Keratinocyte (primary cell): ENCODE results near the gene RHOJ. TPM values are rescaled to one million over a fixed set of nuclear protein-coding genes. Genes with fewer than 3 reads are reported as not detected.
"Not testable (repeated sequence)": the region's sequence is repeated elsewhere in the genome, so short reads cannot be mapped to it uniquely, and the experiment has no call there.

Source experiments
- DNase-seq: peaks from one replicate; pipeline ENCODE4 v3.0.0-alpha.2; 2011; ENCODE audit warnings: low read depth, missing footprints, low spot score
- FAIRE-seq: peaks from 2 replicates; lab custom pipeline; 2011; peaks lifted over from hg19 to GRCh38; lab: Jason Lieb, UNC
- H2AFZ ChIP-seq: 2 replicates; pipeline ENCODE4 v1.6.0; 2012; ENCODE audit warnings: low read length, control low read depth, inconsistent platforms; ENCODE audit not compliant: control insufficient read depth
- H3K27ac ChIP-seq: 2 replicates; pipeline ENCODE4 v1.5.1; 2011; ENCODE audit warnings: low read length; ENCODE audit not compliant: control insufficient read depth, insufficient read depth
- H3K27me3 ChIP-seq: 3 replicates; pipeline ENCODE4 v1.6.0; 2011; ENCODE audit warnings: low read length; ENCODE audit not compliant: control insufficient read depth, insufficient read depth; ENCODE audit errors: extremely low read depth
- H3K36me3 ChIP-seq, 2 experiments: 2 replicates in 1 of 2; 3 replicates in 1 of 2; pipeline ENCODE4 v1.5.1; 2011; ENCODE audit warnings: low read length in 2 of 2, mild to moderate bottlenecking in 1 of 2; ENCODE audit not compliant: control insufficient read depth in 2 of 2, insufficient read depth in 2 of 2; ENCODE audit errors: extremely low read depth in 1 of 2
- H3K4me1 ChIP-seq: 3 replicates; pipeline ENCODE4 v1.5.1; 2011; ENCODE audit warnings: low read length; ENCODE audit not compliant: control insufficient read depth, insufficient read depth; ENCODE audit errors: extremely low read depth
- H3K4me2 ChIP-seq: 3 replicates; pipeline ENCODE4 v1.6.0; 2011; ENCODE audit warnings: low read depth, low read length; ENCODE audit not compliant: control insufficient read depth, insufficient read depth; ENCODE audit errors: extremely low read depth
- H3K4me3 ChIP-seq, 3 experiments: fragments of 200-600 bp in 1 of 3; sonication (generic) in 1 of 3; 2 replicates in 2 of 3; 3 replicates in 1 of 3; pipeline ENCODE4 v1.5.1; 2011 to 2016; ENCODE audit warnings: low read length in 3 of 3, mild to moderate bottlenecking in 3 of 3, control low read depth in 2 of 3, inconsistent platforms in 1 of 3, low read depth in 1 of 3, mixed read lengths in 1 of 3, mixed run types in 1 of 3, moderate library complexity in 1 of 3; ENCODE audit not compliant: control insufficient read depth in 2 of 3, insufficient read depth in 2 of 3; ENCODE audit errors: extremely low read depth in 1 of 3
- H3K79me2 ChIP-seq: 2 replicates; pipeline ENCODE4 v1.6.0; 2012; ENCODE audit warnings: low read length; ENCODE audit not compliant: control insufficient read depth, insufficient read depth
- H3K9ac ChIP-seq: 3 replicates; pipeline ENCODE4 v1.6.0; 2011; ENCODE audit warnings: low read length; ENCODE audit not compliant: control insufficient read depth, insufficient read depth; ENCODE audit errors: extremely low read depth
- H3K9me1 ChIP-seq: 3 replicates; pipeline ENCODE4 v1.6.0; 2011; ENCODE audit warnings: low read length; ENCODE audit not compliant: control insufficient read depth, insufficient read depth; ENCODE audit errors: extremely low read depth
- H3K9me3 ChIP-seq: 2 replicates; pipeline ENCODE4 v1.5.1; 2012; ENCODE audit warnings: low read depth, low read length; ENCODE audit not compliant: control insufficient read depth
- H4K20me1 ChIP-seq: 3 replicates; pipeline ENCODE4 v1.6.0; 2011; ENCODE audit warnings: low read length; ENCODE audit not compliant: control insufficient read depth, insufficient read depth; ENCODE audit errors: extremely low read depth
- EZH2 ChIP-seq: IDR thresholded peaks from one replicate; pipeline ENCODE4 v1.6.1; 2012; ENCODE audit warnings: inconsistent platforms, mild to moderate bottlenecking, low read length, moderate library complexity
- dilution Hi-C: fragments of 300-500 bp; cut with MboI; formaldehyde crosslinking; loops from one replicate; pipeline ENCODE4 v1.7.0; 2020; ENCODE audit warnings: low sequenced_read_pairs; ENCODE audit not compliant: extremely low pct_ligation_motif_present
- polyA plus RNA-seq, 5 experiments: library from polyadenylated mRNA; depleted of rRNA in 3 of 5; stranded (reverse) in 3 of 5; stranded (forward) in 1 of 5; unstranded in 1 of 5; fragments of >200 nt; gene quantifications; 1 replicate in 1 of 5; 2 replicates in 3 of 5; 3 replicates in 1 of 5; pipeline versions ENCODE4 v1.2.1 to v1.2.3, GENCODE V29; 2011 to 2012; ENCODE audit warnings: missing spikeins in 2 of 5, low read depth in 1 of 5, low replicate concordance in 1 of 5
- TF ChIP-seq, protein P1 (sequence below), 3 experiments: IDR thresholded peaks in 1 of 3; conservative IDR thresholded peaks in 1 of 3; optimal IDR thresholded peaks in 1 of 3; 2 replicates in 2 of 3; 3 replicates in 1 of 3; pipeline versions ENCODE3 to v1.5.1; 2011; ENCODE audit warnings: low read length in 3 of 3, mild to moderate bottlenecking in 3 of 3, moderate library complexity in 2 of 3, control low read depth in 1 of 3, inconsistent platforms in 1 of 3; ENCODE audit not compliant: insufficient read depth in 2 of 3; ENCODE audit errors: extremely low read depth in 1 of 3

Gene RHOJ
- polyA plus RNA-seq, 1 donor (not counting 4 experiments of a cell fraction or from before 2014, with no cell fraction given), result 0.46 TPM

DNA sequence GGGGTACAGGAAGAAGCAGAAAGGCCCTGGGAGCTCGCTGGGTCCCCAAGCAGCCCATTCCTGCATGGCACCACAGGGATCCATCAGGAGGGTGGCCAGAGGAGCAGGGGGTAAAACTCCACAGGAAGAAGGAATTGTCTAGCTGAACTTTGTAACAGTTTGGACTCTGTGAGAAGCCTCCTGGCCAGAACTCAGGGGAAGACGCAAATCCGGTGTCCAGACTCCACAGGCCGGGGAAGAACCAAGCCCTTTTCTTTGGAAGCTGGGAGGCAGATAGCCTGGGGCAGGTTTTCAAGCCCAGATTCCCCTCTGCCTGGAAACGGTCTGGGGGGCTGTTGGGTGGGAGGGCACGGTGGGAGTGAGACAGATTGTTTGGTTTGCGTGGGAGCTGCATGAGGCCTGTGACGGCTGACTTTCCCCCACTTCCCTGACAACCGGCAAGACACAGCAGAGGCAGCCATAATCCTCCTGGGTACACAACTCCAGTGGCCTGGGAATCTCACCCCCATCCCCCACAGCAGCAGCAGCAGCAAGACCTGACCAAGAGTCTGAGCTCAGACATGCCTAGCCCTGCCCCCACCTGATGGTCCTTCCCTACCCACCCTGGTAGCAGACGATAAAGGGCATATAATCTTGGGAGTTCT is 97.8 kb downstream of the RHOJ start:
- no peak overlapping the region for H3K9ac ChIP-seq
- H3K36me3 ChIP-seq, result no peaks in the 10 kb centered on the region
- TF ChIP-seq, protein P1, sequence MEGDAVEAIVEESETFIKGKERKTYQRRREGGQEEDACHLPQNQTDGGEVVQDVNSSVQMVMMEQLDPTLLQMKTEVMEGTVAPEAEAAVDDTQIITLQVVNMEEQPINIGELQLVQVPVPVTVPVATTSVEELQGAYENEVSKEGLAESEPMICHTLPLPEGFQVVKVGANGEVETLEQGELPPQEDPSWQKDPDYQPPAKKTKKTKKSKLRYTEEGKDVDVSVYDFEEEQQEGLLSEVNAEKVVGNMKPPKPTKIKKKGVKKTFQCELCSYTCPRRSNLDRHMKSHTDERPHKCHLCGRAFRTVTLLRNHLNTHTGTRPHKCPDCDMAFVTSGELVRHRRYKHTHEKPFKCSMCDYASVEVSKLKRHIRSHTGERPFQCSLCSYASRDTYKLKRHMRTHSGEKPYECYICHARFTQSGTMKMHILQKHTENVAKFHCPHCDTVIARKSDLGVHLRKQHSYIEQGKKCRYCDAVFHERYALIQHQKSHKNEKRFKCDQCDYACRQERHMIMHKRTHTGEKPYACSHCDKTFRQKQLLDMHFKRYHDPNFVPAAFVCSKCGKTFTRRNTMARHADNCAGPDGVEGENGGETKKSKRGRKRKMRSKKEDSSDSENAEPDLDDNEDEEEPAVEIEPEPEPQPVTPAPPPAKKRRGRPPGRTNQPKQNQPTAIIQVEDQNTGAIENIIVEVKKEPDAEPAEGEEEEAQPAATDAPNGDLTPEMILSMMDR (optimal IDR thresholded peaks at IDR 0.05 in 1 of 3, IDR thresholded peaks at IDR 0.05 in 1 of 3, conservative IDR thresholded peaks at IDR 0.05 in 1 of 3; ENCODE audit: extremely low read depth in 1 of 3, insufficient read depth in 2 of 3, low read length in 3 of 3), result no peak
- TF ChIP-seq EZH2, result no peak
- no peak overlapping the region for H3K4me3 ChIP-seq
- no peak for DNase-seq
- H3K4me2 ChIP-seq, result no peak overlapping the region
- H3K9me3 ChIP-seq, result no peaks in the 10 kb centered on the region
- H4K20me1 ChIP-seq, result no peaks in the 10 kb centered on the region
- H3K27ac ChIP-seq, result no peak overlapping the region
- H3K27me3 ChIP-seq, result peaks cover 3% of the 10 kb centered on the region
- H3K4me1 ChIP-seq, result no peaks in the 10 kb centered on the region
- dilution Hi-C loops, result no loop called here
- no peak for FAIRE-seq
- no peaks in the 10 kb centered on the region for H3K9me1 ChIP-seq
- no peaks in the 10 kb centered on the region for H3K79me2 ChIP-seq
- H2AFZ ChIP-seq, result no peak overlapping the region

DNA sequence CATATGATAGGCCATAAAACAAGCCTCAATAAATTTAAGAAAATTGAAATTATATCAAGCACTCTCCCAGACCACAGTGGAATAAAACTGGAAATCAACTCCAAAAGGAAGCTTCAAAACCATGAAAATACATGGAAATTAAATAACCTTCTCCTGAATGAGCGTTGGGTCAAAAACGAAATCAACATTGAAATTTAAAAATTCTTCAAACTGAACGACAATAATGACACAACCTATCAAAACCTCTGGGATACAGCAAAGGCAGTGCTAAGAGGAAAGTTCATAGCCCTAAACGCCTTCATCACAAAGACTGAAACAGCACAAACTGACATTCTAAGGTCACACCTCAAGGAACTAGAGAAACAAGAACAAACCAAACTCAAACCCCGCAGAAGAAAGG is 100.2 kb downstream of the RHOJ start:
- H3K27me3 ChIP-seq, H3K4me1 ChIP-seq, dilution Hi-C loops, H3K9me3 ChIP-seq, H2AFZ ChIP-seq, FAIRE-seq, H3K4me3 ChIP-seq, H3K9me1 ChIP-seq, H3K36me3 ChIP-seq, DNase-seq, H3K27ac ChIP-seq, H3K9ac ChIP-seq, H3K79me2 ChIP-seq, H3K4me2 ChIP-seq, H4K20me1 ChIP-seq: not testable (repeated sequence)
